Activated CD8-positive, alpha-beta memory T cell treated with anti-CD3 and anti-CD28 coated beads, Interleukin-2, amount 50 U/mL, for 24 hours (primary cell): ENCODE results near the gene ZBTB8B.

Source experiments
- DNase-seq: peaks from one replicate; pipeline ENCODE4 v3.0.0-alpha.2; 2020; ENCODE audit errors: extremely low read depth

ZBTB8B gene

DNA sequence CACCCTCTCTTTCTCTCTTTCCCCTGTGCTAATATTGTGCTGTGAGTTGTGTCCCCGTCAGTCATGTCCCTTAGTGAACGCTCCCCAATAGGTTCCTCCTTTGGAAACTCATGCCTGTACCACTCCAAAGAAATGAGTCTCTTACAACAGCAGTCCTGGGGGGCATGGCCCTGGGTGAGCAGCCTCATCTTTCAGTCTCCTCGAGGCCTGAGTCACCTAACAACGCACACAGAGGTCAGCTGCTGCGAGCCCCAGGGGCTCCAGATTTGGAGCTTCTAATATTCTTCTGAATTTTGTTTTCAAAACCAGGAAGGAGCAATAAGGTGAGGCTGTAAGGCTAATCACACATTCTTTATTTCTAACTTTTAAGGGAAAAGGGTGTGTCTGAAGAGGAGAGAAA is 43.9 kb downstream of the ZBTB8B start:
- DNase-seq: no peak

DNA sequence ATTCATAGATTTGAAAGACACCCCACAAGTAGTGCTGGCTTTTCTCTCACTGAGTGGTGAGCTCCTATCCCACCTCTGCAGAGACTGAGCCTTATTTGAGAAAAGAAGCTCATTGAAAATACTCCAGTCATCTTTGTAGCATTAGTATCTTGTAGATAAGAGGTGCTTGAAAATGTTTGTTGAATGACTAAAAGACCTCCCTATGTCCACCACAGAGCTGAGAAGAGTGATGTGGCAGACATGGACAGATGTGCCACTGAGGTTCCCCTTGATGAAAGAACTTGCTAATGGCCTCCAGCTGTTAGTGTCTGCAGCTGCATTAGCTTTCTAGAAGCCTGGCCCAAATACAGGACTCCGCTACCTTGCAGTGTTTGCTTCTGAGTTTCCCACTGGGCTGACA is 45.1 kb downstream of the ZBTB8B start:
- no peak for DNase-seq
